WERI-Rb-1 (cell line): ENCODE data around the gene ZSWIM6.

Experiments
- DNase-seq: peaks from one replicate; pipeline ENCODE4 v3.0.0-alpha.2; 2020
- H3K27ac ChIP-seq: fragments of 250-450 bp; sonication (Bioruptor Pico); 2 replicates; pipeline ENCODE4 v1.5.1; 2020; ENCODE audit warnings: mild to moderate bottlenecking, moderate library complexity
- H3K27me3 ChIP-seq: fragments of 250-450 bp; sonication (Bioruptor Pico); 2 replicates; pipeline ENCODE4 v1.5.1; 2021; ENCODE audit warnings: mild to moderate bottlenecking, low read depth, moderate library complexity; ENCODE audit not compliant: insufficient read depth, severe bottlenecking
- H3K36me3 ChIP-seq: fragments of 250-450 bp; sonication (Bioruptor Pico); 2 replicates; pipeline ENCODE4 v1.5.1; 2020; ENCODE audit warnings: mild to moderate bottlenecking, moderate library complexity
- H3K4me3 ChIP-seq: 2 replicates; pipeline ENCODE4 v1.5.1; 2011; ENCODE audit warnings: low read depth, mild to moderate bottlenecking, control low read depth, low read length
- H3K9me3 ChIP-seq: fragments of 250-450 bp; sonication (Bioruptor Pico); 2 replicates; pipeline ENCODE4 v1.5.1; 2021; ENCODE audit warnings: mild to moderate bottlenecking, moderate library complexity; ENCODE audit not compliant: severe bottlenecking
- CTCF ChIP-seq: IDR thresholded peaks from 2 replicates; pipeline ENCODE4 v1.5.1; 2011; ENCODE audit warnings: low read depth, mild to moderate bottlenecking, control low read depth, inconsistent platforms, low read length

Gene ZSWIM6

GRCh38 chr5:61308712-61309111 is 23.3 kb upstream of the ZSWIM6 start:
- TF ChIP-seq CTCF: no peak
- no peaks in the 10 kb centered on the region for H3K27me3 ChIP-seq
- no peak overlapping the region for H3K27ac ChIP-seq
- no peak for DNase-seq
- no peaks in the 10 kb centered on the region for H3K9me3 ChIP-seq
- H3K4me3 ChIP-seq: no peak overlapping the region
- H3K36me3 ChIP-seq: no peaks in the 10 kb centered on the region

- H3K27me3 ChIP-seq: no peaks in the 10 kb centered on the region
Measured at GRCh38 chr5:61309115-61309514, 22.9 kb upstream of the ZSWIM6 start.

GRCh38 chr5:61311056-61311610 is 20.9 kb upstream of the ZSWIM6 start:
- TF ChIP-seq CTCF: no peak
- DNase-seq: no peak
- no peak overlapping the region for H3K27ac ChIP-seq
- no peaks in the 10 kb centered on the region for H3K9me3 ChIP-seq
- no peaks in the 10 kb centered on the region for H3K36me3 ChIP-seq
- H3K4me3 ChIP-seq: no peak overlapping the region
- no peaks in the 10 kb centered on the region for H3K27me3 ChIP-seq

More at GRCh38 chr5:61309115-61309514, 22.9 kb upstream of the ZSWIM6 start:
- no peak for DNase-seq
- H3K9me3 ChIP-seq: no peaks in the 10 kb centered on the region
- no peak overlapping the region for H3K27ac ChIP-seq
- no peak overlapping the region for H3K4me3 ChIP-seq
- no peaks in the 10 kb centered on the region for H3K36me3 ChIP-seq
- no peak for TF ChIP-seq CTCF

GRCh38 chr5:61311836-61312808 is 19.9 kb upstream of the ZSWIM6 start:
- Histone ChIP-seq H3K4me3 (no peak overlapping the region), H3K27ac (no peak overlapping the region)
- TF ChIP-seq CTCF: no peak

GRCh38 chr5:61313960-61314681 is 17.9 kb upstream of the ZSWIM6 start:
- no peak for DNase-seq
- Histone ChIP-seq H3K27me3 (no peaks in the 10 kb centered on the region), H3K9me3 (no peaks in the 10 kb centered on the region), H3K4me3 (no peak overlapping the region), H3K27ac (no peak overlapping the region), H3K36me3 (no peaks in the 10 kb centered on the region)
- TF ChIP-seq CTCF: no peak

More at GRCh38 chr5:61311836-61312808, 19.9 kb upstream of the ZSWIM6 start:
- H3K9me3 ChIP-seq: no peaks in the 10 kb centered on the region
- no peak for DNase-seq
- H3K27me3 ChIP-seq: no peaks in the 10 kb centered on the region
- H3K36me3 ChIP-seq: no peaks in the 10 kb centered on the region
